T-helper 9 cell (primary cell): ENCODE results near the gene ACADVL.

Experiments used
- DNase-seq: peaks from one replicate; pipeline ENCODE4 v3.0.0-alpha.2; 2020

The ACADVL gene

DNA sequence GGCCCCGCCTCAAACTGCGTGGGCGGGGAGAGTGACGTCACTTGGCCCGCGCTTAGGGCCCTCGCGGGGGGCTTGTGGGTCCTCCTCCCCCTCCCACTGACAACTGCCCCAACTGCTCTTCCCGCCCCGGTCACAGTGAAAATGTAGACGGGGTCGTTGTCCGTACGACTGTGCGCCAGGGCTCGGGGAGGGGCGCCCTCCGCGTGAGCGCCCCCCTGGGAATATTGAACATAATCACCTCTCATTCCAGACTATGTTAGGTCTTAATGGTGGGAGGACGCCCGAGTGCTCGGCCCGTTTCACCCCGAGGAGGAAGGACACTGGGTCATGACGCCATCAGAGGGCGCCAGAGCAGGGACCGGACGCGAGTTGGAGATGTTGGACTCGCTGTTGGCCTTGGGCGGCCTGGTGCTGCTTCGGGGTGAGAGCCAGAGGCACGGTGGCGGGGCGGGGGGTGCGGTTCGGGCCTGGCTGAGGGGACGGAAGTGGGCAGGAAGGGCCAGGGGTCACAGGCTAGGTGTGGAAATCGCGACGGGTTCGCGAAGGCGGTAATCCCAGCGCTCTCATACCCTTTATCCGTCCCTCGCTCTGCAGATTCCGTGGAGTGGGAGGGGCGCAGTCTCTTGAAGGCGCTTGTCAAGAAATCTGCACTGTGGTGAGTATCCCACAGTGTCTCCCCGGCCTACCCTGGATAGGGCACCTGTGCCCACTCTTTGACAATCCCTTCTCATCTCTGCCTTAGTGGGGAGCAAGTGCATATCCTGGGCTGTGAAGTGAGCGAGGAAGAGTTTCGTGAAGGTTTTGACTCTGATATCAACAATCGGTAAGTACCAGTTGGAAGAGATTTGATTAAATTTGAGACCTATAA lies 32.7 kb downstream of the ACADVL start, which contains the start of gene ELP5:
ELP5 (plus strand) TSS at position 40 of the 868 bp plus-strand sequence; CDS start at position 376, 336 bp downstream.
- DNase-seq = peak; percentile 83

DNA sequence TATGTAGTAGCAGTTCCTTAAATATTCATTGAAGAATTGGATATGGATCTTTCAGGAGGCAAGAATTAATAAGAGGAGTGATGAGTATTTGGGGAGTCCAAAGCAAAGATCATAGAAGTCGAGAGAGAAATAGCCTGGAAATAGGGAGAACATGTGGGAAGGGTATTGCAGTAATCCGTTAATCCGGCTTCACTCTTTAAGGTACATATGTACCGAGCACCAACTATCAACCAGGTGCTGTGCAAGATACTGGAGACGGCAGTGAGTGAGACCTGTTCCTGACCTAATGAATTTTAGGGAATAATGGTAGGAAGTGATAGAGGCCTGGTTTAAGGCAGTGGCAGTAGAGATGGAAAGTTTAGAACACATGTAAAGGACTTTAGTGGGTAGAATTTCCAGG lies 33.3 kb downstream of the ACADVL start:
- DNase-seq = no peak

- DNase-seq = no peak
These were observed 34.8 kb downstream of the ACADVL start for GRCh38 chr17:7254511-7254910.

GRCh38 chr17:7256766-7257456 lies 37.2 kb downstream of the ACADVL start:
- DNase-seq = no peak

GRCh38 chr17:7258731-7259554 lies 39.2 kb downstream of the ACADVL start:
- DNase-seq = no peak

DNA sequence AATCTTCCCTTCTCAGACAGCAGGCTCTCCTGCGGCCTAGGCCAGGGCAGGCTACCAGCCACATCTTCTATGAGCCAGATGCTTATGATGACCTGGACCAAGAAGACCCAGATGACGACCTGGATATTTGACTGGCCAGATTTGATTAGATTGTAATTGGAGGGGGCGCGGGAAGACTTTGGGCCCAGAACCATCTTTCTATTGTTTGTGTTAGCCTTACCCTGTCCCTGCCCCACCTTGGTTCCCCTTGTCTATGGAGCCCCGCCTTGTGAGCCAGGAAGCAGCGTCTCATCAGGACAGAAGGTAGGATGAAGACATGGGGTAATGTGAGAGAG lies 39.8 kb downstream of the ACADVL start:
- DNase-seq = no peak

DNA sequence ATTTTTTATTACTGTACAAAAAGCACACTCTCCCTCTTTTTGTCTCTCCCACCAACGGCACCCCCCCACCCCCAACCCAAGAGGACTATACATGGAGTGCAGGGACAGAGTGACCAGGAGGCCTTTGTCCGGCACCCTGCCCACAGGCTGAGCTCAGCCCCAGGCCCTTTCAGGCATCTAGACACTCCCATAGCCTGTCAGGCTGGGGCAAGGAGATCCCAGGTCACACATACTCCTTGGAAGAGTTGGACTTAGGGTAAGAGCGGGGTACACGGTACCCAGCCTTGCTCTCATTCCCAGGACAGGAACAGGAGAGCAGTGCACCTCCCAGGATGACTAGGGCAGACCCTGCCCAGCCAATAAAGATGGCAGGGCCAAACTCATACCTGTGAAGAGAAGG lies 40.4 kb downstream of the ACADVL start:
- no peak for DNase-seq

DNA sequence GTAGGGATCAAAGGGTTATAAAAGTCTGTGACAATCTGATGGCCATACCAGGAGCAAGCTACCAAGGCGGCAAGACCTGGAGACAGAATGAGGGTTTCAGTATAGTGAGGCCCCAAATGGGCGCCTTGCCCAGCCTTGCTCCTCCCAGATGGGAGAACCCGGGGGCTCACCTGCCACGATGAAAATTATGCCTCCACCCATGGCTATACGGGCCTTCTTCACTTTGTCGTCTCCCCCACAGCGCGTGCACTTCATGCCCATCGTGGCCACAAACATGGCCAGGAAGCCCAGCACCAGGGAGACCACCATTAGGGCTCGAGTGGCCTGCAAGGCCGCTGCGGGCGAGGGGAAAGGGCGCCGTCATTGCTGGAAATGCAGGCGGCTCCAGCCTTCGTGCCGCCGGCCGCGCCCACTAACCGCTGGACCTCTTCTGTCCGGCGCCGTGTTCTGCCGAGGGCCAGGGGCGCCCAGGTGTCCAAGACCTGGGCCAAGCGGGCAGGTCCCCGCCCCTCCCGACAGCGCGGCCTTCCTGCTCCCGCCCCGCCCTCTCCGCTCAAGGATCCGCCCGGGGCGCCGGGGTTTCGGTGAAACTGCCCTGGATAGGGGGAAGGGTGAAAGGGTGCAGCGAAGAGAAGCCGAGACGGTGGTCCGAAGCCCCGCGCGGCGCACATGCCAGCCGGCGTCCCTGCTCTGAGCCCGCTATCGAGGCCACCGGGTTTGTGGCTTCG lies 41.1 kb downstream of the ACADVL start:
- no peak for DNase-seq

- no peak for DNase-seq
These were observed 41.8 kb downstream of the ACADVL start for GRCh38 chr17:7261379-7262191.

DNA sequence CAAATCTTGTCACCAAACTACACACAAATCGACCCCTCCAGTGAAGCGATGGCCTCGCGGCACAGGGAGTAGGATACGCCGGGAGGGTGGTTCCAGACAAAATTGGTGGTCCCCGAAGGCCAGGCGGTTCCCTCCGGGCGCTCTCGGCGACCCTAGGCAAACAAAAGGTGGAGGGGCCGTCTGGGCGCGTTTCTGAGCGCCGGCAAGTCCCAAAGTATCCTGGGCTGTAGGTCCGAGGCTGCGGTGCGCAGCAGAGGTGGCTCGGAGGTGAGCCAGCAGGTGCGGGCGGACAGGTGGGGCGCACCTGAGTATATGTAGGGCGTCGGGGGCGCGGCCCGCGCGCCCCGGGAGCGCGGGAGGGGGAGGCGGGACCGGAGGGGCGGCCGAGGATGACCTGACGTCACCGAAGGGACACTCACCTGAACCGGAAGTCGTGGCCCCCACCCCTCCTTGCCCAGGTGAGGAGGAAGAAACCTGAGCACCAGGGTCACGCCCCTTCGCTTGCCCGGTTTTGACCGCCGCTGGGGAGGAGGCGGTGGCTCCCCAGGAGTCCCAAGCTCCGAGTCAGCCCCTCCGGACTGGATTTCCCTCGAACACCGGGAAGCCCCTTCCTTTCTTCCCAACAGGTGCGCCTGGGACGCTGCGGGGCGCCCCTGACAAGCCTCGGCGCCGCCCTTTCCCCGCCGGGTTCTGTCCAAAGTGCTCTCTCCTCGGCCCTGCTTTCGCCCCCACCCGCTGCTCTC lies 42.6 kb downstream of the ACADVL start, which contains the start of gene CLDN7:
CLDN7 (minus strand) TSS at position 287 of the 743 bp plus-strand sequence. CDS start 435 bp downstream, outside the sequence.
- no peak for DNase-seq

- DNase-seq = no peak
These were observed 43.4 kb downstream of the ACADVL start for GRCh38 chr17:7262935-7263800.

- no peak for DNase-seq
These were observed 44.0 kb downstream of the ACADVL start for GRCh38 chr17:7263801-7264078.

DNA sequence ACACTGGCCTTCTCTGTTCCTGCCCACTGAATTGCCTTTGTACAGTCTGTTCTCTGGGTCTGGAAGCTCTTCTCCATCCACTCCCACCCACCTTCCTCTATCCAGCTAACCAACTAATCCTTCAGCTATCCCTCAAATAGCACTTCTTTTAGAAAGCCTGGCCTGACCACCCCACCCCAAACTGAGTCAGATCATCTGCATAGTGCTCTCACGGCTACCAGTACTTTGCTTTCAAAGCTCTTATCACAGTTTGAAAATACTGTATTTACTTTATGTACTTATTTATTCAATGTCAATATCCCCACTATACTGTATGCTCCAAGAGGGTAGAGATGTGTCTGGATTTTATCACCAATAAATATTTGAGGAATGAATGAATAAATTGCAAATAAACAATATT lies 47.0 kb downstream of the ACADVL start:
- DNase-seq = no peak
